Globus pallidus (tissue), 1 donor: Measurements from ENCODE around the gene MT1G.
"Not testable (repeated sequence)": the region's sequence is repeated elsewhere in the genome, so short reads cannot be mapped to it uniquely, and the experiment has no call there.

ENCODE experiments used
- DNase-seq: peaks from one replicate; pipeline ENCODE4 v3.0.0-alpha.2; 2015; ENCODE audit warnings: low spot score

Gene MT1G

DNA sequence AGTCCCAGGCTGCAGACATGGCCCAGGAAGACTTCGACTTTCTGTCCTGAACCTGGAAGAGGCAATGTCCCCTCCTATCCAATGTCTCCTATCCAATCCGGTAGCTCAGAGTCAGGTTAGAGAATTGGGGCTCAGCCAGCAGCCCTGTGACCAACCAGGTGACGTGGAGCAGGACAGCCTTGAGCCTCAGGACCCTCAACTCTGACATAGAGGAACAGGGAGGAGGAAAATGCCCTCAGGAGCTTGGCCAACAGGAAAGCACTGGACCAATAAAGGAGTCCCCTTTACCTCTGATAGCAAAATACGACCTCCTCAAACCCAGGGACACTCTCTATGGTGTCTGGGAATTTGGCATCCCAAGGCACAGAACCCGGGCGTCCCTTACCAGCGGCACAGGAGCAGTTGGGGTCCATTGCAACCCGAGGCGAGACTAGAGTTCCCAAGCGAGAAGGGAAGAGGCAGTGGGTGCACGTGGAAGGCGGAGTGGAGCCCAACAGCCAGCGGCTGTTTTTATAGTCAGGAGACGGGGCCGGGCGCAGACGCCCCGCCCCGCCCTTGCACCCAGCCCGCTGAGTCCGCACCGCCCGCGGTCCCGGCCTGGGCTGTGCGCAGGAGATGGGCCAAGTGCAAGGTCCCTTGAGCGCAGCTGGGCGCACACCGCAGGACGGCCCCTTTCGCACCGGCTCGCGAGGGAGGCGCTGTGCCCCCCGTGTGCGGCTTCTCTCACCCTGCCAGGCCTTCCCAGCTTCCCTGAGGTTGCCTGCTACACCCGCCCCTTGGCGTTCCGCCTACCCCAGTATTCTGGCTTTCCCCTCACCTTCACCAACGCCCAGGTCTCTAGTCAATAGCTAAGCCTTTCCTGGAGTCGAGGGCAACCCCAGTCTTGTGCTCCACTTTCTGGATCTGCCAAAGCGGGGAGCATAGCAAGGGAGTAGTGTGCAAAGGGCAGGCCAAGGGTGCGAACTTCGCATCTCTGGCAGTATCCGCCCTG lies at the start of gene MT1G:
MT1G (minus strand) TSS at position 485 of the 991 bp plus-strand sequence; CDS start at position 413, 72 bp downstream.
- DNase-seq, result no peak

DNA sequence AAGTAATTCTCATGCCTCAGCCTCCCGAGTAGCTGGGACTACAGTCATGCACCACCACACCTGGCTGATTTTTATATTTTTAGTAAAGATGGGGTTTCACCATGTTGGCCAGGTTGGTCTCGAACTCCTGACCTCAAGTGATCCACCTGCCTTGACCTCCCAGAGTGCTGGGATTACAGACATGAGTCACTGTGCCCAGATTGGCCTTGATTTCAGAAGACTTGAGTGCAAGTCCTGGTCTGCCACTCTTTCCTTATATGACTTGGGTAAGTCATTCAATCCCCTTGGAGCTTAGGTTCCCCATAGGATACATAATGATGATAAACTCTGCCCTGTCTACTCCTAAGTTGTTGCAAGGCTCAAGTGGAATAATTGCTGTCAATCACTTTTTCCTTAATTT lies 49.7 kb upstream of the MT1G start:
- DNase-seq, result not testable (repeated sequence)

DNA sequence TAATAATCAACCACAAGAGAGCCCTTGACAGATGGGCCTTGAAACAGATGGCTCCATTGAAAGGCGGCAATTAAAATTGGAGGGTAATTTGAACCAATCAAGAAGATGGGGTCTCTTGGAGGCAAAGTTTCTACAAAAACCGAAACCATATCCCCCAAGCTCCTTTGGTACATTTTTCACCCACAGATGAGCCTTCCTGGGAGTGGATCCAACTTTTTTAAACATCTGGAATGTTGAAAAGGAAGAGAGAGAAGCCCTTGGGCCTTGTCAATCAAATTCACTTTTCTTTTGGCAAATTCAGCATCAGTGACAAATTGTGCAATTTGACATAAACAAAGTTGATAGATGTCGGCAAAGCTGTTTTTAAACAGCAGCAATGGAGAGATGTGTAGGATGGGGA lies 48.9 kb upstream of the MT1G start:
- no peak for DNase-seq

DNA sequence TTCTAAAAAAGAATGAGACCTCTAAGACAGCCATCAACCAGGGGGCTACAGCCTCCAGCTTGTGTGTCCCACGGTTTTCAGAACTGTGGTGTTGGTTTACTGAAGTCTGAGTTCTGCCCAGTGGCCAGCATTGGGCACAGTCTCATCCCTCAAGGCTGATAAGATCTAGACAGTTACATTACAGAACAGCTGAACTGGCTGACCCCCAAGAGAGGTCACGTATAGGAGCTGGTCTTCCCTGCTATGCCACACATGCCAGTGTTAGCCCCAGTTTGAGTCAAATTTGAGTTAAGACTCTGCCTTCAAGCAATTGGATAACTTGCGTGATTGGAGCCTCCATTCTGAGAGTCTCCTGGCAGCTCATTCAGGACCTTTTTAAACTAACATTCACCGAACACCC lies 47.3 kb upstream of the MT1G start:
- no peak for DNase-seq

DNA sequence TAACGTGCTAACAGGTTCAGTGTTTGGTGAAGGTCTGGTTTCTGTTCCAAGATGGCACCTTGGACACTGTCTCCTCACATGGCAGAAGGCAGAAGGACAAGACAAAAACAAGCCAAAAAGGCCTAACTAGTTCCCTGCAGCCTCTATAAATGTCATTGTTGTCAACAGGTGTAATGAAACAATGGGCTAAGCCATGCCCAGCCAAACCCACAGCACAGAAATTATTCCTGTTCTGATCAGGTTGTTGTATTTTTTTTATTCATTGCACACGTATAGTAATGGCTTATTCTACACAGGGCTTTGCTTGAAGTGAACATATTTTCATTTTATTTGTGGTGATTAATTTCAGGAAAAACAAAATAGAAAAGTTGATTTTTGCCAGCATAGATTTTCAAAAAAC lies 45.9 kb upstream of the MT1G start:
- DNase-seq, result no peak

DNA sequence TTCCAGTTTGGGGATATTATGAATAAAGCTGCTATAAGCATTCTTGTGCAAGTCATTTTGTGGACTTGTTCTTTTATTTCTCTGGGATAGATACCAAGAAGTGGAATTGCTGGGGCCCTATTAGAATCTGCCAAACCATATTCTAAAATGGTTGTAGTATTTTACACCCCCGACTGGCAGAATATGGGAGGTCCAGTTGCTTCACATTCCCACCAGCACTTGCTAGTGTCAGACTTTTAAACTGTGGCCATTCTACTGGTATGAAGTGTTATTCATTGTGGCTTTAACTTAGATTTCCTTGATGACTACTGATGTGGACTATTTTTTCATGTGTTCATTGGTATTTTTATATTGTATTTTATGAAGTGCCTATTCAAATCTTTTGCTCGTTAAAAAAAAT lies 44.0 kb upstream of the MT1G start:
- no peak for DNase-seq

DNA sequence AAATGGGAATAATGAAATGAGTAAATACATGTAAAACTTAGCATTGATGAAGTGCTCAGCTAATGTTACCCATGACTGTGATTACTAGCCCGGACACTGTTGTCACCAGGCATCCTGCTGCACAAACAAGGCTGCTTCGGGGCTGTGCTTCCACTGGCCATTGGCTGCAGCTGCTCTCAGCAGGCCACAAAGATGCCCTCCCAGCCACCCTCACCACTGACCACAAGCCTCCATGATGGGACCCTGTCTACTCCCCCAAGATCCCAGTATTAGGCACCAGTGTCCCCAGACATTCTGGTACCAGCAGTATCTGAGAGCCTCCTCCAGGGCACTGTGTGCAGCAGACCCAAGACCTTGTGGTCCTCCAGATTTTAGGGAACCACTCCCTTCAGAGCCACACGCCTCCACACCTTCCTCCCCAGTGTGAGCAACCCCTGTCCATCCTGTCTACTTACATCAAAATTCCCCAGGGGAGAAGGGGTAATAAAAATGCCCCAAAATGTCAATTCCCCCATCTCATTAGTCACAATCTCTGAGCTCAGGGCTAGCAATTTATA lies 42.4 kb upstream of the MT1G start:
- no peak for DNase-seq

DNA sequence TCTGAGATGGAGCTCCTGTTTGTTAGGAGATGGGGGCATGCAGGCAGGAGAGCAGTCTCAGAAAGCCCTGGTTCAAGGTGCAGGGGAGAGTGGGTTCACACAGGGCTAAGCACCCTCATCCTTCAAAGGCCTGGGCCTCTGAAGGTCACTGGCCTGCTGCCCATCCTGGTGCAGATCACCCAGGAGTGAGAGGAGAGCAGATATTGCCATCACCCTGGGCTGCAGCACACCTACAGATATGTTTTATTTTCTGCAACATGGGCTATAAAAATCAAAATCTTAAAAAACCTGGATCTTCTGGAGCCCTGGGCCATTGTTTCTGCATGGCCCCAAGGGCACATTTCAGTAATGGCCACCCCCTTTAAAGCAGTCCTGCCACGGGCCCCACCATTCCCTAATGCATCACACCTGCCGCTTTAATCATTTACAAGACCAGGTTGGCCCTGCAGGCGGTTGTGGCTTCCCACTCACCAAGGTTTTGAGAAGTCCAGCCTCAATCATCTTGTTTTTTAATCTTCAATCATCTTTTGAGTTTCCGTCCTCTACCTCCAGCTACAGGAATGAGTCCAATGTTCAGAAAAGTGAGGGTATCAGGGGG lies 41.7 kb upstream of the MT1G start:
- DNase-seq, result no peak

DNA sequence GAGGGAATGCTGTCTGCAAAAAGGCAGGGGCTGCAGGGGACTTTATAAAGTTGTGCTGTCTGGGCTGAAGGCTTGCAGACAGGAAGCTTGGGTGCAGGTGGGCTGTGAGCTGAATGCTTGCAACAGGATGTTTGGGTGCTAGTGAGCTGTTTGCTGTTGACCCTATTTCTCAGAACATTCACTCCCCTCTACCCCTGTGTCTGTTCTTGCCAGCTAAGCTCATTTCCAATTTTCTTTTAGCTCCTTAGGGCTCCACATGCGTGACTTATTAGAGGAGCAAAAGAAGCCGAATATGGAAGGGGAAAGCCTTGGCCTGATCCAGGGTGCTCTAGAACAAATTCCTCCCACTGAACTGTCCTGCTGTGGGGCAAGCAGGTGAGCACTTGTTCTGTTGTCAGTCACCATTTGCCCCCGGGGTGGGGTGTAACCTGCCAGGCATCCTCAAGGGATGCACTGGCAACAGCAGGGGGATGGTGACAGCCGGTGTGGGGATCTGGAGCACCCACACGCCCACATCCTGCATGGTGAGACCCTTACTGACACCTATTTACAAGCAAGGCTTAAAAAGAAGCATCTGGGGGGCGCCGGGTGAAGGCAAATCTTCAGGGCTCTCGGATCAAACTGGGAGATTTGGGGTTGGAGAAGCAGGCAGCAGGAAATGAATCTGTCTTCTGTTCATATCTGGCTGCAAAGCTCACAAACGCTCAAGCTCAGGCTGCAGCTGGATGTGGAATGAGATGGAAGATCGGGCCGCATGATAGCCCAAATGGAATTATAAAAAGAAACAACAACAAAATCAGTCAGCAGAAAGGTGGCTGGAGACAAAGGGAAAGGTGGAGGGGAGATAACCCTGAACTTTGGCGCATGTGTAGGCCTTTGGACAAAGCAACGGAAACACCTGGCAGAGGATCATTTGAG lies 40.9 kb upstream of the MT1G start:
- DNase-seq, result no peak

DNA sequence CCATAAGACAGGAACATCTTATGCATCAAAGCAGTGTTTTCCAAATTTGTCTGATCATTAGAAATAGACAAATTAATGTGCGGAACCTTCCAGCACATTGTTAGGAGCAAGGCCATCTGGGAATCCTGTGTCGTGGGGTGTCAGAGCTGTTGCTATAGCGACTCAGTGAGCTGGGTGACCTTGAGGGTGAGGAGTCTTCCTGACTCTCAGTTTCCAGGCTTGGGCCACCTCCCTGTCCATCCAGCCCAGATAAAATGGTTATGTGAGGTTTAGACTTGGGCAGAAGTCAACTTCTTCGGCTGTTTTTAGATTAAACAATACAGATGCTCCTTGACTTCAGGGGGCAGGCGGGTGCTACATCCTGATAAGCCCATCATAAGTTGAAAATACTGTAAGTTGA lies 35.0 kb upstream of the MT1G start:
- no peak for DNase-seq

DNA sequence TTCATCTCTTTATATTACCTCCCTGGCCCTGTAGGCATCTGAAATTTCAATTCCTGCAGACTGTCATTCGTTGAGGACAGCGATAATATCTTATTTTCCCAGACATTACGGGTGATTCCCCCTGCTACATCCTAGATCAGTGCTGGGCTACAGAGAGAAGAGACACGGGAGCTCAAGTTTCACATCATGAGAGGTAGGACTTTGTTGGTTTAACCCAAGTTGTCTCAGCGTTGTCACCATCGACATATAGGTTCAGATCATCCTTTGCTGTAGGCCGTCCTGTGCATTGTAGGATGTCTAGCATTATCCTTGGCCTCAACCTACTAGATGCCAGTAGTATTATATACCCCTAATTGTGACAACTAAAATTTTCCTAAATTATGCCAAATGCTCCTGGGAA lies 33.7 kb upstream of the MT1G start:
- no peak for DNase-seq

DNA sequence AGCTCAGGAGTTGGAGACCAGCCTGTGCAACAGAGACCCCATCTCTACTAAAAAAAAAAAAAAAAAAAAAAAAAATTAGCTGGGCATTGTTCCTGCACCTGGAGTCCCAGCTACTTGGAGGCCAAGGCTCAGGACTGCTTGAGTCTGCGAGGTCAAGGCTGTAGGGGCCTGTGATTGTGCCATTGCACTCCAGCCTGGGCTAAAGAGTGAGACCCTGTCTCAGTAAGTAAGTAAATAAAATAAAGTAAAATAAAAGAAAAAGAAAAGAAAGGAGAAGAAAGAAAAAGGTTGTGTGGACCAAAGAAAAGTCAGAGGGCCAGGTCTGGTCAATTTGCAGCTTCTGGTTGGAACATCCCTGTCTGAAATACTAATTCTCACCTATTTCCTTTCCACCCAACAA lies 32.8 kb upstream of the MT1G start:
- DNase-seq, result no peak

DNA sequence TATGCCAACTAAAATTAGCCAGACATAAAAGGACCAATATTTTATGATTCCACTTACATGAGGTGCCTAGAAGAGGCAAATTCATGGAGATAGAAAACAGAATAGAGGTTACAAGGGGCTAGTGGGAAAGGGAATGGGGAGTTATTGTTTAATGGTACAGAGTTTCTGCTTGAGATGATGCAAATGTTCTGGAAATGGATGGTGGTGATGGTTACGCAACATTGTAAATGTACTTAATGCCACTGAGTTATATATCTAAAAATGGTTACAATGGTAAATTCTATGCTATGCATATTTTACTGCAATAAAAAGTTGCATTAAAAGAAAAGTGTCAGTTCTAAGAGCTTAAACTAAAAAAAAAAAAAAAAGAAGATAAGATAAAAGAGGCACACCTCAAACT lies 32.3 kb upstream of the MT1G start:
- DNase-seq, result no peak

DNA sequence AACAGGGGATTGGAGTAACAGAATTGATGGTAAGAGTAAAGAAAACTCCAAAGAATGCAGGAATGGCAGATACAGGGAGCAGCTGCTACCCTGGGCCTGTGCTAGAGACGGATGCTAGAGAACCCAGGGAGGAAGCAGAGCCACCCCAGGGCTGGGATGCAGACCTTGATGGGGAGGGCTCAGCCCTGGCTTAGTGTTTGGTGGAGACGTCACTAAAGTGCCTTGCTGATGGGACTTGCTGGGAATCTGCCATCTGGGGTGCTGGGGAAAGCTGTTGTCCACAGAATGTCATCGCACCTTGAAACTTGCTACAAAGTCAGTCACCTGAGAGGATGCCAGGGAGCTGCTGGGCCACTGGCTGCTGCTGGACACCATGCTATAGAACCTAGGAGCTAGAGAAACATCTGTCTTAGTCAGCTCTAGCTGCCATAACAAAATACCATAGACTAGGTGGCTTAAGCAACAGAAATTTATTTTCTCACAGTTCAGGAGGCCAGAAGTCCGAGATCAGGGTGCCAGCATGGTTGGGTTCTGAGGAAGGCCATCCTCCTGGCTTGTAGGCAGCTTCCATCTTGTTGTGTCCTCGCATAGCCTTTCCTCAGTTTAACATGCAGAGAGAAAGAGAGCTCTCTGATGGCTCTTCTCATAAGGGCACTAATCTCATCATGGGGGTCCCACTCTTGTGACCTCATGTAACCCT lies 29.7 kb upstream of the MT1G start:
- no peak for DNase-seq

DNA sequence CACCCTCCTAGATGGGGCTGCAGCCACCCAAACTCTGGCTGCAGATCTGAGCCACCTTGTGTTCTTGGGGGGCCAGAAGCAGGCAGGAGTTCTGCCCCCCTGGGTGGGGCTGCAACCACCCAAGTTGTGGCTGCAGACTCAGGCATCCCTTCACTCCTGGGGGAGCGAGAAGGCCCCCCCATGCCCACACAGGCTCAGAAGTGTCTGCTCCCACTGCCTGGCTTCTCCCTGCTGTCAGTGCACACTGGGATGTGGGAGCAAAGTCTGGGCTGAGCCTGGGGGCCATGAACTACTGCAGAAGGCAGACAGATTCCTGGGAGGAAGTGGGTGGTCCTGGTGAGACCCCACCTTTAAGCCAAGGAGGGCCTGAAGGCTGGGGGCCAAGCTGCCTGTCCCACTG lies 27.4 kb upstream of the MT1G start:
- DNase-seq, result no peak

DNA sequence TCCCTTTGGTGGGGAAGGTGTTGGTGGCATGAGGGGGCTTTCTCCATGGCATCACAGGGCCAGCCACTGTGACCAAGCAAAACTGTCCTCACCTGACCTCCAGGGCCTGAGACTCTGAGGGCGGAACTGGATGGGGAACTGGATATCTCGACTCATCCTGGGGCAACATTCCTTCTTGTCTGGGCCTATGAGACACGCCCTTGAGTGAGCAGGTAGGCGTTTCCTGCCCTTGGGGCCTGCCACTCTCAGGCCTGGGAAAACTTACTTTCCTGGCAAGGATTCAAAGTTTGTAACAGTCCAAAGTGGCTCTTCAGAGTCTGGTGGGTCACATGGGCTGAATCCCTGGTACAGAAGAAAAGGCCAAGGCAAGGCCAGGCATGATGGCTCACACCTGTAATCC lies 24.0 kb upstream of the MT1G start:
- no peak for DNase-seq

DNA sequence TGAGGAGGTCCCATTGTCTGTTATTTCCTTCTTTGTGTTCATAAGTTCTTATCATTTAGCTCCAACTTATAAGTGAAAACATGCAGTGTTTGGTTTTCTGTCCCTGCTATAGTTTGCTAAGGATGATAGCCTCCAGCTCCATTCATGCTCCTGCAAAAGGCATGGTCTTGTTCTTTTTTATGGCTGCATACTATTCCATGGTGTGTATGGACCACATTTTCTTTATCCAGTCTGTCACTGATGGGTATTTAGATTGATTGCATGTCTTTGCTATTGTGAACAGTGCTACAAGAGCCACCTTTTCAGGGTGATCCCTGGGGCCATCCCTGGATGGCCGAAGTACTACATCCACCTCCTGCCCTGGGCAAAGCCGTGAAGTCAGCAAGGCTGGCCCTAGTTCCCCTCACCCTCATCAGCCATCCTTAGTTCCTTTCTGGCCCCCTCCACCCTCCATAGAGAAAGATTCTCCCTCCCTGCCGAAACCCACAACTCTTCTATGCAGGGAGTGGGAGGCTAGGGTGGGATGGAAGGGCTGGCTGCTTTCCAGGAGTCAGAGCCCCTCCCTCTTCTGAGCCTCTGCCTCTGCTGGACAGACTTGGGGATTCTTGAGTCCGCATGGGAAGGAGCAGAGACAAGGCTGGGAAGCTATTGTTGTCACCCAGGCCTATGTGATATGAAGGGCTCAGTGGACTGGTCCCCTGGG lies 22.7 kb upstream of the MT1G start:
- no peak for DNase-seq

DNA sequence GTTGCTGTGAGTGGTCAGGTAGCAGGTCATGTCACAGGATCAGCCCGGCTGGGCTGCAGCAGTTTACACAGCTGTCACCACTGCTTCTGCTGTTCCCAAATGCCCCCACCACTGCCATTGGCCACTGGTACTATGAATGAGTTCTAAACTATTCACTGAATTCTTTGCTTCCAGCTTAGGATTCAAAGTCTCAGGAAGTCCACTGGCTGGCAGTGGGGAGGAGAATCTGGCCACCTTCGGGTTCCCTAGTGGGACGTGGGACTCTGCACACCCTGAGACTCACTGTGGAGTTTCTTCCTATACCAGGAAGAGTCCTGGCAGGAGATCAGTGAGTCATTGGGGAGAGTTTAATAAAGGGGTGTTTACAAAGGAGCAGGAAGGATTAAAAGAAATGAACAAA lies 21.3 kb upstream of the MT1G start:
- no peak for DNase-seq

DNA sequence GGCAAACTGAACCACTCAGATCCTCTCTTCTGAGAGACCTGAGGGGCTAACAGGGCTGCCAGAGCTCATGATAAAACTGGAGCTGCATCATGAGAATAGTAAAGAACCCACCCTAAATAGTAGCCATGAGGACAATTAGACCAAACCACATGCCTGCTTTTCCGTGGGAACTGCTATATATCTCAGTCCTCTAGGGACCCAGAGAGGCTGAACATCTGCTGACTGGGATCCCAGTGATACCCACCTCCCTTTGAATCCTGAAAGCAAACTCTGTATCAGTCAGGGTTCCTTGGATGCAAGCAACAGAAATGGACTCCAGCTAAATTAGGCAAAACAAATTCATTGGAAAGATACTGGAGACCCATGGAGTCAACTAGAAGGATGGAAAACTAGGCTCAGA lies 20.9 kb upstream of the MT1G start:
- no peak for DNase-seq

DNA sequence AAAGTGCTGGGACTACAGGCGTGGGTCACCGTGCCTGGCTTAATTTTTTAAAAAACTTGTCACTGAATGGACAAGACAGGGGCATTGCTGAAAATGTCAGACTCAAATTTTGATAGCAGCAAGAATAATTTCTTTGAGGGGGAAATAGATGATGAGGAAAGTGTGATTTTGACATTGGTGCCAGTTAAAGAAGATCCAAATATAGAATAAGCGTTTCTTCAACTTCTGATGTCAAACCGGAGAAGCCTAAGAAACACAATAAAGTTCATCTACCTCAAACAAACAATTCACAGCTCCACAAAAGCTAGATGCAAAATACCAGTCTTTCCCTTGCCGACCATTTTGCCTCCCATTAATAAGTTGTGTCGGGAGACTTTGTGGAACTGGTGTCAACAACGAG lies 18.9 kb upstream of the MT1G start:
- DNase-seq, result no peak
